Mesothelial cell of epicardium (in vitro differentiated cells): Measurements from ENCODE around the gene PAFAH2. TPM values are rescaled to one million over a fixed set of nuclear protein-coding genes. Genes with fewer than 3 reads are reported as not detected.
A peak's percentile ranks its signal among the peaks of the same experiment; 100 is the strongest.

Source experiments
- DNase-seq, 2 experiments: peaks; one replicate each; pipeline ENCODE4 v3.0.0; 2021; ENCODE audit warnings: low spot score in 2 of 2; ENCODE audit not compliant: unreplicated experiment in 2 of 2
- H3K27ac Mint-ChIP-seq: 2 replicates; pipeline ENCODE4 v1.8.0; 2021; ENCODE audit warnings: mixed read lengths
- H3K27me3 Mint-ChIP-seq: 2 replicates; pipeline ENCODE4 v1.8.0; 2021; ENCODE audit warnings: low read depth, mixed read lengths
- H3K36me3 Mint-ChIP-seq: 2 replicates; pipeline ENCODE4 v1.8.0; 2021; ENCODE audit warnings: mixed read lengths
- H3K4me1 Mint-ChIP-seq: 2 replicates; pipeline ENCODE4 v1.8.0; 2021; ENCODE audit warnings: mixed read lengths
- H3K4me3 Mint-ChIP-seq: 2 replicates; pipeline ENCODE4 v1.8.0; 2021; ENCODE audit warnings: mild to moderate bottlenecking, moderate library complexity, mixed read lengths
- H3K9me3 Mint-ChIP-seq: 2 replicates; pipeline ENCODE4 v1.8.0; 2021; ENCODE audit warnings: mixed read lengths
- CTCF ChIP-seq: fragments of 200-600 bp; sonication (generic); IDR thresholded peaks from one replicate; pipeline ENCODE4 v1.5.0; 2021; ENCODE audit warnings: antibody characterized with exemption; ENCODE audit not compliant: unreplicated experiment
- total RNA-seq: library from RNA; stranded (reverse); gene quantifications from 3 replicates; pipeline ENCODE4 v1.2.1, GENCODE V29; 2021

The PAFAH2 gene
- 8.7 to 9.9 TPM (median 9.1 TPM) in 3 replicates for total RNA-seq

- Mint-ChIP-seq H3K27ac (peak within 1 kb of the TSS; percentile 97), H3K36me3 (no peaks in the 10 kb centered on the region), H3K27me3 (no peaks in the 10 kb centered on the region), H3K4me1 (peaks cover 17% of the 10 kb centered on the region), H3K4me3 (peak within 1 kb of the TSS; percentile 88), H3K9me3 (no peaks in the 10 kb centered on the region)
- peak; percentile 94 to 97 for DNase-seq
- peak; percentile 95 for TF ChIP-seq CTCF
These were observed at the start of gene PAFAH2 for GRCh38 chr1:25997828-25998761. Gene PAFAH2 (minus strand): TSS chr1:25998063. CDS start chr1:25990816, 7,247 bp downstream.

- peaks cover 54% of the 10 kb centered on the region for H3K4me1 Mint-ChIP-seq
- H3K27me3 Mint-ChIP-seq, result peaks cover 65% of the 10 kb centered on the region
- H3K36me3 Mint-ChIP-seq, result no peaks in the 10 kb centered on the region
- DNase-seq, result no peak
- no peak overlapping the region for H3K27ac Mint-ChIP-seq
- TF ChIP-seq CTCF, result no peak
- H3K9me3 Mint-ChIP-seq, result no peaks in the 10 kb centered on the region
- H3K4me3 Mint-ChIP-seq, result peak overlapping the region; percentile 67
These were observed 49.5 kb upstream of the PAFAH2 start for GRCh38 chr1:26047278-26047874.

- peak overlapping the region; percentile 67 for H3K4me3 Mint-ChIP-seq
- H3K27me3 Mint-ChIP-seq, result peaks cover 65% of the 10 kb centered on the region
- H3K27ac Mint-ChIP-seq, result no peak overlapping the region
- H3K9me3 Mint-ChIP-seq, result no peaks in the 10 kb centered on the region
- no peak for DNase-seq
- no peaks in the 10 kb centered on the region for H3K36me3 Mint-ChIP-seq
- peaks cover 51% of the 10 kb centered on the region for H3K4me1 Mint-ChIP-seq
- no peak for TF ChIP-seq CTCF
These were observed 48.6 kb upstream of the PAFAH2 start for GRCh38 chr1:26046246-26047095.

GRCh38 chr1:26045722-26046245, 47.9 kb upstream of the PAFAH2 start, which contains the start of gene SLC30A2:
Gene SLC30A2 (minus strand): TSS chr1:26046118. CDS start chr1:26045896, 222 bp downstream.
- Mint-ChIP-seq H3K4me3 (peak within 1 kb of the TSS; percentile 72), H3K4me1 (peaks cover 45% of the 10 kb centered on the region), H3K9me3 (no peaks in the 10 kb centered on the region), H3K36me3 (no peaks in the 10 kb centered on the region), H3K27me3 (peaks cover 63% of the 10 kb centered on the region), H3K27ac (peak within 1 kb of the TSS; percentile 62)
- TF ChIP-seq CTCF, result no peak
- DNase-seq, result no peak
